GM11168 (cell line): ENCODE data around the gene PCDHB14.
"Not testable (repeated sequence)": the region's sequence is repeated elsewhere in the genome, so short reads cannot be mapped to it uniquely, and the experiment has no call there.

Source experiments
- in situ Hi-C: fragments of 300-500 bp; cut with MboI; formaldehyde crosslinking; loops from one replicate; pipeline ENCODE4 v1.12.0; 2022; ENCODE audit warnings: low sequenced_read_pairs; ENCODE audit not compliant: unreplicated experiment

Gene PCDHB14

DNA sequence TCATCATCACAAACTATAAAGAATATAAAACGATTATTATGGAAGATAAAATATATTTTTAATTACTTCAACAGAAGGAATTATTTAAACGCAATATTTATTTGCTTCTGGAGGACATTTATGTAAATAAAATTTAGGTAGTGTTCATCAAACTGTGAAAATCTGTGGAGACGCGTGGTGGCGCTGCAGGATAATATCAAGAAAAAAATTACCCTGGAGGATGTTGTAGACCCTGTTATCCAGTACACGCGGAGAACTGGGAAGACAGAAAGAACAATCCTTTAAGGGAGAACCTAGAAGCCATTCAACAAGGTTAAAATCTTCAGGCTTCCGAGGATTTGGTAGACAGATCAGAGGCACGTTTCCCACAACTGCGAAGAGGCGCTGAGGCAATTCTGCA is 14.7 kb upstream of the PCDHB14 start, which contains the start of gene PCDHB12:
TSS of gene PCDHB12 (plus strand) at position 242 of the 400 bp plus-strand sequence. CDS start 189 bp downstream, outside the sequence.
- in situ Hi-C loops: no loop called here

DNA sequence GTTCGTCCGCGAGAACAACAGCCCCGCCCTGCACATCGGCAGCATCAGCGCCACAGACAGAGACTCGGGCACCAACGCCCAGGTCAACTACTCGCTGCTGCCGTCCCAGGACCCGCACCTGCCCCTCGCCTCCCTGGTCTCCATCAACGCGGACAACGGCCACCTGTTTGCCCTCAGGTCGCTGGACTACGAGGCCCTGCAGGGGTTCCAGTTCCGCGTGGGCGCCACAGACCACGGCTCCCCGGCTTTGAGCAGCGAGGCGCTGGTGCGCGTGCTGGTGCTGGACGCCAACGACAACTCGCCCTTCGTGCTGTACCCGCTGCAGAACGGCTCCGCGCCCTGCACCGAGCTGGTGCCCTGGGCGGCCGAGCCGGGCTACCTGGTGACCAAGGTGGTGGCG is 12.9 kb upstream of the PCDHB14 start:
- in situ Hi-C loops: not testable (repeated sequence)

DNA sequence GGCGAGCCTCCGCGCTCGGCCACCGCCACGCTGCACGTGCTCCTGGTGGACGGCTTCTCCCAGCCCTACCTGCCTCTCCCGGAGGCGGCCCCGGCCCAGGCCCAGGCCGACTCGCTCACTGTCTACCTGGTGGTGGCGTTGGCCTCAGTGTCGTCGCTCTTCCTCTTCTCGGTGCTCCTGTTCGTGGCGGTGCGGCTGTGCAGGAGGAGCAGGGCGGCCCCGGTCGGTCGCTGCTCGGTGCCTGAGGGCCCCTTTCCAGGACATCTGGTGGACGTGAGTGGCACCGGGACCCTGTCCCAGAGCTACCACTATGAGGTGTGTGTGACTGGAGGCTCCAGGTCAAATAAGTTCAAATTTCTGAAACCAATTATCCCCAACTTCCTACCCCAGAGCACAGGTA is 12.3 kb upstream of the PCDHB14 start:
- in situ Hi-C loops: not testable (repeated sequence)

DNA sequence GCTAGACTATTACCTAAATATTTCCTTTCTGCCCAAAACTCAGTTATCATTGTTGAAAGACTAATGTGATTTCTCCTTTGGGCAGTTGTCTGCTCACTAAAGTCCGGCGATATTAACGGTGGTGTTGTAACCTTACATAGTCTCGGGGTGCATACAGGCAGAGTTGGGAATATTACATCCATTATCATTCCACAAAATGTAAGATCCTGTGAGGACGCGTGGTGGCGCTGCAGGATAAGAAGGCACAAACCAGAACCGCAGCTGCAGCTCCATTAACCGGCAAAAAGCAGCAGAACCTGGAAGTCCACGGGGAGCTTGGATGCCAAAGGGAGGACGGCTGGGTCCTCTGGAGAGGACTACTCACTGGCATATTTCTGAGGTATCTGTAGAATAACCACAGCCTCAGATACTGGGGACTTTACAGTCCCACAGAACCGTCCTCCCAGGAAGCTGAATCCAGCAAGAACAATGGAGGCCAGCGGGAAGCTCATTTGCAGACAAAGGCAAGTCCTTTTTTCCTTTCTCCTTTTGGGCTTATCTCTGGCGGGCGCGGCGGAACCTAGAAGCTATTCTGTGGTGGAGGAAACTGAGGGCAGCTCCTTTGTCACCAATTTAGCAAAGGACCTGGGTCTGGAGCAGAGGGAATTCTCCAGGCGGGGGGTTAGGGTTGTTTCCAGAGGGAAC is 9.3 kb upstream of the PCDHB14 start, which contains the start of gene PCDHB13:
TSS of gene PCDHB13 (plus strand) at position 264 of the 684 bp plus-strand sequence. CDS start at position 469, 205 bp downstream.
- in situ Hi-C loops: not testable (repeated sequence)

DNA sequence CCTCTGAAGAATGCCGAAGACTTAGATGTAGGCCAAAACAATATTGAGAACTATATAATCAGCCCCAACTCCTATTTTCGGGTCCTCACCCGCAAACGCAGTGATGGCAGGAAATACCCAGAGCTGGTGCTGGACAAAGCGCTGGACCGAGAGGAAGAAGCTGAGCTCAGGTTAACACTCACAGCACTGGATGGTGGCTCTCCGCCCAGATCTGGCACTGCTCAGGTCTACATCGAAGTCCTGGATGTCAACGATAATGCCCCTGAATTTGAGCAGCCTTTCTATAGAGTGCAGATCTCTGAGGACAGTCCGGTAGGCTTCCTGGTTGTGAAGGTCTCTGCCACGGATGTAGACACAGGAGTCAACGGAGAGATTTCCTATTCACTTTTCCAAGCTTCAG is 8.6 kb upstream of the PCDHB14 start:
- in situ Hi-C loops: not testable (repeated sequence)

DNA sequence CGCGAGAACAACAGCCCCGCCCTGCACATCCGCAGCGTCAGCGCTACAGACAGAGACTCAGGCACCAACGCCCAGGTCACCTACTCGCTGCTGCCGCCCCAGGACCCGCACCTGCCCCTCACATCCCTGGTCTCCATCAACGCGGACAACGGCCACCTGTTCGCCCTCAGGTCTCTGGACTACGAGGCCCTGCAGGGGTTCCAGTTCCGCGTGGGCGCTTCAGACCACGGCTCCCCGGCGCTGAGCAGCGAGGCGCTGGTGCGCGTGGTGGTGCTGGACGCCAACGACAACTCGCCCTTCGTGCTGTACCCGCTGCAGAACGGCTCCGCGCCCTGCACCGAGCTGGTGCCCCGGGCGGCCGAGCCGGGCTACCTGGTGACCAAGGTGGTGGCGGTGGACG is 7.6 kb upstream of the PCDHB14 start:
- in situ Hi-C loops: not testable (repeated sequence)

DNA sequence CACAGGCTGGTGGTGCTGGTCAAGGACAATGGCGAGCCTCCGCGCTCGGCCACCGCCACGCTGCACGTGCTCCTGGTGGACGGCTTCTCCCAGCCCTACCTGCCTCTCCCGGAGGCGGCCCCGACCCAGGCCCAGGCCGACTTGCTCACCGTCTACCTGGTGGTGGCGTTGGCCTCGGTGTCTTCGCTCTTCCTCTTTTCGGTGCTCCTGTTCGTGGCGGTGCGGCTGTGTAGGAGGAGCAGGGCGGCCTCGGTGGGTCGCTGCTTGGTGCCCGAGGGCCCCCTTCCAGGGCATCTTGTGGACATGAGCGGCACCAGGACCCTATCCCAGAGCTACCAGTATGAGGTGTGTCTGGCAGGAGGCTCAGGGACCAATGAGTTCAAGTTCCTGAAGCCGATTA is 7.1 kb upstream of the PCDHB14 start:
- in situ Hi-C loops: not testable (repeated sequence)

DNA sequence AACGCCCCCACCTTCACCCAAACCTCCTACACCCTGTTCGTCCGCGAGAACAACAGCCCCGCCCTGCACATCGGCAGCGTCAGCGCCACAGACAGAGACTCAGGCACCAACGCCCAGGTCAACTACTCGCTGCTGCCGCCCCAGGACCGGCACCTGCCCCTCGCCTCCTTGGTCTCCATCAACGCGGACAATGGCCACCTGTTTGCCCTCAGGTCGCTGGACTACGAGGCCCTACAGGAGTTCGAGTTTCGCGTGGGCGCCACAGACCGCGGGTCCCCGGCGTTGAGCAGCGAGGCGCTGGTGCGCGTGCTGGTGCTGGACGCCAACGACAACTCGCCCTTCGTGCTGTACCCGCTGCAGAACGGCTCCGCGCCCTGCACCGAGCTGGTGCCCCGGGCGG is 1.7 kb downstream of the PCDHB14 start:
- in situ Hi-C loops: not testable (repeated sequence)

DNA sequence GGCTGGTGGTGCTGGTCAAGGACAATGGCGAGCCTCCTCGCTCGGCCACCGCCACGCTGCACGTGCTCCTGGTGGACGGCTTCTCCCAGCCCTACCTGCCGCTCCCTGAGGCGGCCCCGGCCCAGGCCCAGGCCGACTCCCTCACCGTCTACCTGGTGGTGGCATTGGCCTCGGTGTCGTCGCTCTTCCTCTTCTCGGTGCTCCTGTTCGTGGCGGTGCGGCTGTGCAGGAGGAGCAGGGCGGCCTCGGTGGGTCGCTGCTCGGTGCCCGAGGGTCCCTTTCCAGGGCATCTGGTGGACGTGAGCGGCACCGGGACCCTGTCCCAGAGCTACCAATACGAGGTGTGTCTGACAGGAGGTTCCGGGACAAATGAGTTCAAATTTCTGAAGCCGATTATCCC is 2.3 kb downstream of the PCDHB14 start:
- in situ Hi-C loops: not testable (repeated sequence)

DNA sequence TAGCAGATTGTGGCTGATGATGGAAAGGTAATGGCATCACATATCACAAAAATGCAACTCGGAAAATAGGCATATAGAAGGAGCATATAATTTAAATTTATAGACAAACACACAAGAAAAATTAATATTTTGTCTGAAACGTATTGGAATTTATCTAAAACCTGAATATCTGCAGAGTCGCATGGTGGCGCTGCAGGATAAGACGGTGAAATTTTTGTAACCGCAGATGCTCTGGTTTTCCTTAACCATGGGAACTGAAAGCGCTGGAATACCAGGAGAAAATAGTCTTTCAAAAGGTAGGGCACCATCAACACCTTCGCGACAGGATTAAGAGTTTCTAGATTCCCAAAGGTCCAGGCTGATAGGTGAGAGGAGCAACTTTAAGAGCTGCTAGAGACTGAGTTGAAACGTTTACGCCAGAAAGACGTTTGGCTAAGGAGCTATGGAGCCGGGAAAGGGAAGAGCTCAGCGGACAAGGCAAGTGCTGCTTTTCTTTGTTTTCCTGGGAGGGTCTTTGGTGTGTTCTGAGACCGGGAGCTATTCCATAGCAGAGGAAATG is 11.0 kb downstream of the PCDHB14 start:
- in situ Hi-C loops: no loop called here

DNA sequence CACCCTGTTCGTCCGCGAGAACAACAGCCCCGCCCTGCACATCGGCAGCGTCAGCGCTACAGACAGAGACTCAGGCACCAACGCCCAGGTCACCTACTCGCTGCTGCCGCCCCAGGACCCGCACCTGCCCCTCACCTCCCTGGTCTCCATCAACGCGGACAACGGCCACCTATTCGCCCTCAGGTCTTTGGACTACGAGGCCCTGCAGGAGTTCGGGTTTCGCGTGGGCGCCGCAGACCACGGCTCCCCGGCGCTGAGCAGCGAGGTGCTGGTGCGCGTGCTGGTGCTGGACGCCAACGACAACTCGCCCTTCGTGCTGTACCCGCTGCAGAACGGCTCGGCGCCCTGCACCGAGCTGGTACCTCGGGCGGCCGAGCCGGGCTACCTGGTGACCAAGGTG is 12.8 kb downstream of the PCDHB14 start:
- in situ Hi-C loops: not testable (repeated sequence)

DNA sequence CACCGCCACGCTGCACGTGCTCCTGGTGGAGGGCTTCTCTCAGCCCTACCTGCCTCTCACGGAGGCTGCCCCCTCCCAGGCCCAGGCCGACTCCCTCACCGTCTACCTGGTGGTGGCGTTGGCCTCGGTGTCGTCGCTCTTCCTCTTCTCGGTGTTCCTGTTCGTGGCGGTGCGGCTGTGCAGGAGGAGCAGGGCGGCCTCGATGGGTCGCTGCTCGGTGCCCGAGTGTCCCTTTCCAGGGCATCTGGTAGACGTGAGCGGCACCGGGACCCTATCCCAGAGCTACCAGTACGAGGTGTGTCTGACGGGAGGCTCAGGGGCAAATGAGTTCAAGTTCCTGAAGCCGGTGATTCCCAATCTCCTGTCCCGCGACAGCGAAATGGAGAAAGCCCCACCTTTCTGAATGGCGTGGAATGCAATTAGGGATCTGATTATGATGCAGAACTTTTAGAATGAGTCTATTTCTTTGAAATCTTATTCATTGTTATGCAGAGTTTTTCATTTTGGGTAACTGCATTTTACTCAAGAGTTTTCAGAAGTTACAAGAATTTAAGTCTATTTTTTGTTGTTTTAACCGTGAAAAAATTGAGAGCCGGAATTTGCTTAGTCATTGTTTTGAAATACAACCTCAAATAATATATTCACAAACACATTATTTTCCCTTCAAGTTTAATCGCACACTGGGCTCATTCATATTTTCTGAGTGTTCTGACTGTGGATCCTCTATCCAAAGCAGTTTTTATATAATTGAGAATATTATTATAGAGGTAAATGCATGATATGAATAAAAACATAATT is 13.6 kb downstream of the PCDHB14 start:
- in situ Hi-C loops: no loop called here

DNA sequence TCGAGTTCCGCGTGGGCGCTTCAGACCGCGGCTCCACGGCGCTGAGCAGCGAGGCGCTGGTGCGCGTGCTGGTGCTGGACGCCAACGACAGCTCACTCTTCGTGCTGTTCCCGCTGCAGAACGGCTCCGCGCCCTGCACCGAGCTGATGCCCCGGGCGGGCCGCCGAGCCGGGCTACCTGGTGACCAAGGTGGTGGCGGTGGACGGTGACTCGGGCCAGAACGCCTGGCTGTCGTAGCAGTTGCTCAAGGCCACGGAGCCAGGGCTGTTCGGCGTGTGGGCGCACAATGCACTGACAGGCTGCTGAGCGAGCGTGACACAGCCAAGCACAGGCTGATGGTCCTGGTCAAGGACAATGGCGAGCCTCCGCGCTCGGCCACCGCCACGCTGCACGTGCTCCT is 18.4 kb downstream of the PCDHB14 start:
- in situ Hi-C loops: no loop called here

DNA sequence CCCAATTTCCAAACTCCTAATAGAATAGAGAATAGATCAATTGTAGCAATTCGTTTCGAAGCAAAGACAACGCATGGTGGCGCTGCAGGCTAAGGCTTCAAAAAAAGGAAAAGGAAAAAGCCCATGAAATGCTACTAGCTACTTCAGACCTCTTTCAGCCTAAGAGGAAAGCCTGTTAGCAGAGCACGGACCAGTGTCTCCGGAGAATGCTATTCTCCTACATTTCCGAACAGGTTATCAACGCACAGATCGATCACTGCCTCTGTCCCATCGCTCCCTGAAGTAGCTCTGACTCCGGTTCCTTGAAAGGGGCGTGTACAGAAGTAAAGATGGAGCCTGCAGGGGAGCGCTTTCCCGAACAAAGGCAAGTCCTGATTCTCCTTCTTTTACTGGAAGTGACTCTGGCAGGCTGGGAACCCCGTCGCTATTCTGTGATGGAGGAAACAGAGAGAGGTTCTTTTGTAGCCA is 22.1 kb downstream of the PCDHB14 start, which contains the start of gene PCDHB15:
TSS of gene PCDHB15 (plus strand) at position 146 of the 468 bp plus-strand sequence. CDS start at position 330, 184 bp downstream.
- in situ Hi-C loops: no loop called here

DNA sequence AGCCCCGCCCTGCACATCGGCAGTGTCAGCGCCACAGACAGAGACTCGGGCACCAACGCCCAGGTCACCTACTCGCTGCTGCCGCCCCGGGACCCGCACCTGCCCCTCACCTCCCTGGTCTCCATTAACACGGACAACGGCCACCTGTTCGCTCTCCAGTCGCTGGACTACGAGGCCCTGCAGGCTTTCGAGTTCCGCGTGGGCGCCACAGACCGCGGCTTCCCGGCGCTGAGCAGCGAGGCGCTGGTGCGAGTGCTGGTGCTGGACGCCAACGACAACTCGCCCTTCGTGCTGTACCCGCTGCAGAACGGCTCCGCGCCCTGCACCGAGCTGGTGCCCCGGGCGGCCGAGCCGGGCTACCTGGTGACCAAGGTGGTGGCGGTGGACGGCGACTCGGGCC is 23.8 kb downstream of the PCDHB14 start:
- in situ Hi-C loops: not testable (repeated sequence)

DNA sequence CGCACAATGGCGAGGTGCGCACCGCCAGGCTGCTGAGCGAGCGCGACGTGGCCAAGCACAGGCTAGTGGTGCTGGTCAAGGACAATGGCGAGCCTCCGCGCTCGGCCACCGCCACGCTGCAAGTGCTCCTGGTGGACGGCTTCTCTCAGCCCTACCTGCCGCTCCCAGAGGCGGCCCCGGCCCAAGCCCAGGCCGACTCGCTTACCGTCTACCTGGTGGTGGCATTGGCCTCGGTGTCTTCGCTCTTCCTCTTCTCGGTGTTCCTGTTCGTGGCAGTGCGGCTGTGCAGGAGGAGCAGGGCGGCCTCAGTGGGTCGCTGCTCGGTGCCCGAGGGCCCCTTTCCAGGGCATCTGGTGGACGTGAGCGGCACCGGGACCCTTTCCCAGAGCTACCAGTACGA is 24.3 kb downstream of the PCDHB14 start:
- in situ Hi-C loops: not testable (repeated sequence)

DNA sequence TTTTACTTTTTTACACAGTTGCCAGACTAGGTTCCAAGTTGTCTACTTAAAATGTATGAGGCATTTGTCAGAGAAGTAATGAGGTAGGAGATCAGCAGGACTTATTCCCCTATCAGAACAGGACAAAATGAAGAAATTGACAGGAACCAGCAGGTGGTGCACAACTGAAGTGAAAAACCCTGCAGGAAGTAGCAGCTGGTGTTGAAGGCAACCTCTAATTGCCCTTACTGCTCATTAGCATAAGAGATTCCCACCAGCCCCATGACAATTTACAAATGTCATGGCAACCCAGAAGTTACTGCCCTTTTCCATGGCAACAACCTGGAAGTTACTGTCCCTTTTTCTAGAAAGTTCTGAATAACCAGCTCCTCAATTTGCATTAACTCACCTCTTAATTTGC is 27.4 kb downstream of the PCDHB14 start:
- in situ Hi-C loops: no loop called here

DNA sequence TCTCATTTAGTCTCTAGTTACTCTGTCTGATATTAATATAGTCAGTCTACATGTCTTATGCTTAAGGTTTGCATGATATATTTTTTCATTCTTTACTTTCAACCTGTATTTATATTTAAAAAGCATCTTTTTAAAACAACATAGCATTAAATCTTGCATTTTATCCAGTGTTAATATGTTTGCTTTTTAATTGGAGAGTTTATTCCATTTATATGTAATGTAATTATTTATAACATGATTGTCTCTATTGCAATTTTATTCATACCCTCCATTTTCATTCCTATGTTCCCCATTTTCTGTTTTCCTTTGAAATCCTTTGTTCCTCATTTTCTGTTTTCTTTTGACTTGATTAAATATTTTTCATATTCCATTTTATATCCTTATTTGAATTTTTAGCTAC is 35.3 kb downstream of the PCDHB14 start:
- in situ Hi-C loops: no loop called here

DNA sequence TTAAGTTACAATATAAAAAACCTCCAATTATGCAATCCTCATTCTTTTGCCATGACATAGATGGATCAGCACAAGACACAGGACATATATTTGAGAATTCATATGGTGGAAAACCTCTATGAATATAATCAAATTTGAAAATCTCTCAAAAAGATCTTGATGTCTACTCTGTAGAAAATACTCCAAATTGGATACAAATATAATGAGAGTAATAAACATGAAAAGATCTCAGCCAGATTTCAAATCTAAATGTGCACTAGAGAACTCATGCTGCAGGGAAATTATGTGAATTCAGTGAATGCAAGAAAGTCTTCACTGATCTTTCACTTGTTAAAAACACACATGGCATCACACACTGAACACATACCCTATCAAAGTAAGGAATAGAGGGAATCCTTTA is 35.8 kb downstream of the PCDHB14 start:
- in situ Hi-C loops: no loop called here

DNA sequence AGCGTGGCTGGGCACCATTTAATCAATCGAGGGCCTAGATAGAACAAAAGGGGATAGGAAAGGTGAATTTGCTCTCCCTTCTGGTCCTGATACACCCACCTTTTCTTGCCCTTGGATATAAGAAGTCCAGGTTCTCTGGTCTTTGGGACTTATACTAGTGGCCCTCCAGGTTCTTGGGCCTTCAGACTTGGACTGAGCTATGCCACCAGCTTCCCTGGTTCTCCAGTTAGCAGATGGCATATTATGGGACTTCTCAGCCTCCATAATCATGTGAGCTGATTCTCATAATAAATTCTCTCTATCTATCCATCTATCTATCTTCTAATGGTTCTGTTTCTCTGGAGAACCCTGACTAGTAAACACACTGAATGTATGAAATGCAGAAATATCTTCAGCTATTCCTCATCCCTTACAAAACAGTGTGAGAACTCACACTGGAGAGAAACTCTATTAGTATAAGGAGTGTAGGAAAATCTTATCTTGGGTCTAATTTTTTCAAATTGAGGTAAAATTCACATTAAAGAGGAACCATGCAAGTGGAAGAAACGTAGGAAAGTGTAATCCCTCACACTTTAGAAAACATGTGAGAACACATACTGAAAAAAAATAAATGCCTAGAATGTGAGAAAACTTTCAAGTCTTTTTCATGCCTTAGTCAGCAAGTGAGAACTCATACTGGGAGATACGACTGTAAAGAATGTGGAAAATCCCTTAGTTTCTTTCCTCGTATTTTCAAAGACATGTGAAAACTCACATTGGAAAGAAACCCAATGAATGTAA is 37.5 kb downstream of the PCDHB14 start:
- in situ Hi-C loops: no loop called here
